ENCODE data around the gene FOXI1. TPM values are rescaled to one million over a fixed set of nuclear protein-coding genes. Genes with fewer than 3 reads are reported as not detected.

Gene FOXI1
- polyA plus RNA-seq, 2 of the 4 experiments (the other 2 are of a cell fraction): not detected

- TF ChIP-seq BCL3 (IDR thresholded peaks at IDR 0.05) (no peak), RFX5 (IDR thresholded peaks at IDR 0.05) (no peak)
These were observed 24.1 kb upstream of the FOXI1 start (continued) for GRCh38 chr5:170081616-170082015.

GRCh38 chr5:170082701-170083100, 23.0 kb upstream of the FOXI1 start:
- no peaks in the 10 kb centered on the region for H3K9me3 ChIP-seq
- no peak for DNase-seq (ENCODE audit: low read depth in 1 of 2, low spot score in 1 of 2)
- ChIA-PET POLR2A (no interaction called here), CTCF (interaction anchor here (0.8 to 7.2 kb wide), 5 partner anchors 12 to 143 kb away, joined by 4 to 46 read pairs (median 7); no protein-coding TSS in a partner anchor)
- H3K27ac ChIP-seq: no peak overlapping the region
- WGBS (ENCODE audit: missing lambda C conversion rate): 61% methylated on average over 7 of the region's 7 CpGs
- no peak for FAIRE-seq
- H3K4me2 ChIP-seq: no peak overlapping the region
- no peaks in the 10 kb centered on the region for H3K4me1 ChIP-seq
- no peak for ATAC-seq
- H3K4me3 ChIP-seq: no peak overlapping the region
- no peak for TF ChIP-seq TP53 (CRISPR knock-in tag; IDR thresholded peaks at IDR 0.05)
- no peak for TF ChIP-seq USF2 (IDR thresholded peaks at IDR 0.05)
- no peak for TF ChIP-seq FOXS1 (CRISPR knock-in tag; IDR thresholded peaks at IDR 0.05)
- TF ChIP-seq TFCP2L1 (CRISPR knock-in tag; IDR thresholded peaks at IDR 0.05): no peak

- POLR2A ChIA-PET: no interaction called here
- H3K4me1 ChIP-seq: no peaks in the 10 kb centered on the region
- no peak overlapping the region for H3K4me2 ChIP-seq
- no peak for FAIRE-seq
- no peak for ATAC-seq
- no peaks in the 10 kb centered on the region for H3K9me3 ChIP-seq
- TF ChIP-seq RNF2 (IDR thresholded peaks at IDR 0.05; ENCODE audit: borderline replicate concordance, low read depth) (no peak), NPAS2 (CRISPR knock-in tag; IDR thresholded peaks at IDR 0.05; ENCODE audit: borderline replicate concordance) (no peak), CBX8 (IDR thresholded peaks at IDR 0.05) (no peak), MAFK (IDR thresholded peaks at IDR 0.05; ENCODE audit: partially characterized antibody) (no peak), ELK1 (IDR thresholded peaks at IDR 0.05; ENCODE audit: low read depth, low read length) (no peak), RAD21 (conservative IDR thresholded peaks at IDR 0.05 in 1 of 2, IDR thresholded peaks at IDR 0.05 in 1 of 2) (no peak), CEBPB (IDR thresholded peaks at IDR 0.05) (no peak), ESRRA (IDR thresholded peaks at IDR 0.05; ENCODE audit: borderline replicate concordance, low read length) (no peak), HES2 (IDR thresholded peaks at IDR 0.05) (no peak), PBX3 (IDR thresholded peaks at IDR 0.05) (no peak), JUN (IDR thresholded peaks at IDR 0.05) (no peak), GATA3 (IDR thresholded peaks at IDR 0.05; ENCODE audit: borderline replicate concordance) (no peak), ZSCAN20 (CRISPR knock-in tag; IDR thresholded peaks at IDR 0.05) (no peak)
- H3K27ac ChIP-seq: no peak overlapping the region
- no peak for DNase-seq (ENCODE audit: low read depth in 1 of 2, low spot score in 1 of 2)
- H3K4me3 ChIP-seq: no peak overlapping the region
- CTCF ChIA-PET: interaction anchor here (0.6 to 1.5 kb wide), 4 partner anchors 13 to 428 kb away, joined by 3 to 4 read pairs (median 3); no protein-coding TSS in a partner anchor
- 47% methylated on average over 3 of the region's 3 CpGs for WGBS (ENCODE audit: missing lambda C conversion rate)
These were observed 18.4 kb upstream of the FOXI1 start for GRCh38 chr5:170087168-170087817.

Data from A549 (cell line).